SU-DHL-6 (cell line): Measurements from ENCODE around the gene CACNG6.

Experiments
- EZH2phosphoT487 ChIP-seq: fragments of 200-600 bp; sonication (generic), shearing (Covaris generic); conservative IDR thresholded peaks from 2 replicates; pipeline ENCODE4 v1.6.1; 2018; ENCODE audit warnings: mild to moderate bottlenecking, antibody characterized with exemption, low read length, moderate library complexity, mixed read lengths
- TF ChIP-seq, protein P1 (sequence below): fragments of 200-600 bp; sonication (generic); IDR thresholded peaks from one replicate; pipeline ENCODE4 v1.5.1; 2017; ENCODE audit warnings: antibody characterized with exemption, mild to moderate bottlenecking, low read length, moderate library complexity; ENCODE audit not compliant: insufficient read depth, poor library complexity, severe bottlenecking

DNA sequence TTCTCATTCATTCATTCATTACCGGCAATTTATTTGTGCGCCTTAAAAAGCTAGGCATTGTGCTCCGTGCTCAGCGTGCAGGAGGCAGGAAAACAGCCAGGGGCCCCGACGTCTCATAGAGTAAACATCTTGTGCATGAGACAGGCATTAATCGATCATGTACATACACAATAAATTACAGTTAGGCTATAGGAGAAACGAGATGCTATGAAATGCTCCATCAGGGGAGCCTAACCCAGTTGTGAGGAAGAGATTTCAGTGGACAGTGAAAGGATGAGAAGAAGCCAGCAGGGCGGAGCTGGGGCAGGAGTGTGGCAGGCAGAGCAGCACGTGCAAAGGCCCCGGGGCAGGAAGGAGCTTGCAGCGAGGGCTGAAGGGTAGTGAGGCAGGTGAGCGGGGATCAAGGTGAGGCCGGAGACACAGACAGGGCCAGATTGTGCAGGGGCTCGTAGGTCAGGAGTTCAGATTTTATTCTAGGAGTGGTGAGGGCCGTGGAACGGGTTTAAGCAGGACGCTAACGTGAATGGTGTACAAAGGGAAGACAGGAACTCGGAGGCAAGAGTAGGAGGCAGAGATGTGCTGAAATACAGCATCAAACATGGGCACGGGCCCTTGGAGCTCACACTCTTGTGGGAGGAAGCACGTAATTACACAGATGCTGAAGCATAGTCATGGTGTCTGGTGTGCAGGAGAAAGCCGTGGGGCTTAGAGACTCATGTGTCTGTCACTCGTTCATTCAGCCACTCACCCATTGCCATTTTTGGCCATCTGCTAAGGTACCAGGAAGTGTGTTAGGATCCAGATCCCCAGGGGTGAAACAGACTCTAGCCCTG is 7.8 kb upstream of the CACNG6 start:
- TF ChIP-seq, protein P1, sequence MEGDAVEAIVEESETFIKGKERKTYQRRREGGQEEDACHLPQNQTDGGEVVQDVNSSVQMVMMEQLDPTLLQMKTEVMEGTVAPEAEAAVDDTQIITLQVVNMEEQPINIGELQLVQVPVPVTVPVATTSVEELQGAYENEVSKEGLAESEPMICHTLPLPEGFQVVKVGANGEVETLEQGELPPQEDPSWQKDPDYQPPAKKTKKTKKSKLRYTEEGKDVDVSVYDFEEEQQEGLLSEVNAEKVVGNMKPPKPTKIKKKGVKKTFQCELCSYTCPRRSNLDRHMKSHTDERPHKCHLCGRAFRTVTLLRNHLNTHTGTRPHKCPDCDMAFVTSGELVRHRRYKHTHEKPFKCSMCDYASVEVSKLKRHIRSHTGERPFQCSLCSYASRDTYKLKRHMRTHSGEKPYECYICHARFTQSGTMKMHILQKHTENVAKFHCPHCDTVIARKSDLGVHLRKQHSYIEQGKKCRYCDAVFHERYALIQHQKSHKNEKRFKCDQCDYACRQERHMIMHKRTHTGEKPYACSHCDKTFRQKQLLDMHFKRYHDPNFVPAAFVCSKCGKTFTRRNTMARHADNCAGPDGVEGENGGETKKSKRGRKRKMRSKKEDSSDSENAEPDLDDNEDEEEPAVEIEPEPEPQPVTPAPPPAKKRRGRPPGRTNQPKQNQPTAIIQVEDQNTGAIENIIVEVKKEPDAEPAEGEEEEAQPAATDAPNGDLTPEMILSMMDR, result no peak
- no peak for TF ChIP-seq EZH2phosphoT487
